ENCODE data around the gene ACVR1. TPM values are rescaled to one million over a fixed set of nuclear protein-coding genes. Genes with fewer than 3 reads are reported as not detected.

Gene ACVR1
- total RNA-seq, 1 experiment from 2014 or later: 27.6 TPM

DNA sequence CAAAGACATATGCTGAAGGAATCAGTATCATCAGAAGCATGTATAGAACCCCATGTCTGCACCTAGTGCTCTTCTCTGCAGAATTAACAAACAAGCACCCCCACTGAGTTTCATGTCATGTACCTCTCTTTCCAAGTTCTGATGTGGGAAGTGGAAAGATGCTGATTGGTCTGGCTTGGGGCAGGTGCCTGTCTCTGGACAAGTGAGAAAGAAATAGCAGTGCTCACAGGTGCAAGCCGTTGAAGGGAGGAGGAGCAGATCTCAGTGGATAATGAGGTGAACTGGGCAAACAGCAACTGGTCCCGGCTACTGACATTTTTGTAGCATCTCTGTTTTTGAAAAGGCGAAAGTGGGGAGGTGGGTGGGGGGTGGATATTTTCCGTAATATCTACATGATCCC, 17.5 kb upstream of the ACVR1 start:
- H3K9me3 ChIP-seq (ENCODE audit: control insufficient read depth, insufficient read depth, low read depth, low read length): no peaks in the 10 kb centered on the region
- BruUV-seq (replicated peaks): no TSS peak

DNA sequence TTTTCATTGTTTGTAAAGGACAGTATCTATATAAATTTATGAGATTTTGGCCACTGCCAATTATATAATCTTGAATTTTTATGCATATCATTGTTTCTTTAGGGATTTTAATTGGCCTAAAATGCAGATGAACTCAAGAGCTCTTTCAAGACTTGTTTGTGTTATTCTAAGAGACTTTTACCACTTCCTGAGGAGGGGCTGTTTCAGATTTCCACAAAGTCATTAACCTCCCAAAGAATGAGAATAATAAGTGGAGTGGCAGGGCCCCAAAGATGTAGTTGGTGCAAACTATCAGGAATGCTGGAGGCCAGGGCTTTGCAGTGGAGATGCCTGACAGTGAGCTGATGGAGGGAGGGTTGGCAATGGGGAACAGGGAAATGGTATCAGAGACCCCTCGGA, 15.5 kb upstream of the ACVR1 start:
- DNase-seq (ENCODE audit: low read depth, low spot score) (no peak), ATAC-seq (no peak)
- no peak for TF ChIP-seq POLR2AphosphoS5 (IDR thresholded peaks at IDR 0.05; ENCODE audit: low read depth, low read length)
- intact Hi-C loops (cut with micrococcal nuclease; ENCODE audit: unreplicated experiment) (no loop called here), in situ Hi-C loops (cut with HindIII; ENCODE audit: low pct_unique_long_range_greater_than_20kb, low sequenced_read_pairs) (no loop called here)
- H3K9me3 ChIP-seq (ENCODE audit: control insufficient read depth, insufficient read depth, low read depth, low read length): no peaks in the 10 kb centered on the region
- H3K4me3 ChIP-seq (ENCODE audit: low read depth in 2 of 2, low read length in 2 of 2): no peak overlapping the region
- no peaks in the 10 kb centered on the region for H3K27me3 ChIP-seq (ENCODE audit: control insufficient read depth, insufficient read depth, low read length)
- H3K27ac ChIP-seq (ENCODE audit: low read length): no peak overlapping the region
- BruUV-seq (replicated peaks): no TSS peak
- H3K4me1 ChIP-seq (ENCODE audit: control insufficient read depth, insufficient read depth, low read length): no peaks in the 10 kb centered on the region
- H3K36me3 ChIP-seq (ENCODE audit: control insufficient read depth, insufficient read depth, low read length): no peaks in the 10 kb centered on the region
- ChIA-PET POLR2A (no interaction called here), CTCF (interaction anchor here (0.6 kb wide), 1 partner anchor 15 kb away, joined by 3 read pairs; the partner anchor contains the start of gene ACVR1)

More for the DNA sequence above, 17.5 kb upstream of the ACVR1 start:
- intact Hi-C loops (cut with micrococcal nuclease; ENCODE audit: unreplicated experiment): no loop called here
- ChIA-PET CTCF (no interaction called here), POLR2A (no interaction called here)
- in situ Hi-C loops (cut with HindIII; ENCODE audit: low pct_unique_long_range_greater_than_20kb, low sequenced_read_pairs): no loop called here
- TF ChIP-seq TCF7L2 (IDR thresholded peaks at IDR 0.05; ENCODE audit: low read depth, low read length) (no peak), SIN3A (IDR thresholded peaks at IDR 0.05; ENCODE audit: borderline replicate concordance, insufficient read depth, low read depth, low read length) (no peak), POLR2AphosphoS5 (IDR thresholded peaks at IDR 0.05; ENCODE audit: low read depth, low read length) (no peak)
- TF ChIP-seq, protein P1, sequence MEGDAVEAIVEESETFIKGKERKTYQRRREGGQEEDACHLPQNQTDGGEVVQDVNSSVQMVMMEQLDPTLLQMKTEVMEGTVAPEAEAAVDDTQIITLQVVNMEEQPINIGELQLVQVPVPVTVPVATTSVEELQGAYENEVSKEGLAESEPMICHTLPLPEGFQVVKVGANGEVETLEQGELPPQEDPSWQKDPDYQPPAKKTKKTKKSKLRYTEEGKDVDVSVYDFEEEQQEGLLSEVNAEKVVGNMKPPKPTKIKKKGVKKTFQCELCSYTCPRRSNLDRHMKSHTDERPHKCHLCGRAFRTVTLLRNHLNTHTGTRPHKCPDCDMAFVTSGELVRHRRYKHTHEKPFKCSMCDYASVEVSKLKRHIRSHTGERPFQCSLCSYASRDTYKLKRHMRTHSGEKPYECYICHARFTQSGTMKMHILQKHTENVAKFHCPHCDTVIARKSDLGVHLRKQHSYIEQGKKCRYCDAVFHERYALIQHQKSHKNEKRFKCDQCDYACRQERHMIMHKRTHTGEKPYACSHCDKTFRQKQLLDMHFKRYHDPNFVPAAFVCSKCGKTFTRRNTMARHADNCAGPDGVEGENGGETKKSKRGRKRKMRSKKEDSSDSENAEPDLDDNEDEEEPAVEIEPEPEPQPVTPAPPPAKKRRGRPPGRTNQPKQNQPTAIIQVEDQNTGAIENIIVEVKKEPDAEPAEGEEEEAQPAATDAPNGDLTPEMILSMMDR (IDR thresholded peaks at IDR 0.05): no peak
- TF ChIP-seq, protein P2, sequence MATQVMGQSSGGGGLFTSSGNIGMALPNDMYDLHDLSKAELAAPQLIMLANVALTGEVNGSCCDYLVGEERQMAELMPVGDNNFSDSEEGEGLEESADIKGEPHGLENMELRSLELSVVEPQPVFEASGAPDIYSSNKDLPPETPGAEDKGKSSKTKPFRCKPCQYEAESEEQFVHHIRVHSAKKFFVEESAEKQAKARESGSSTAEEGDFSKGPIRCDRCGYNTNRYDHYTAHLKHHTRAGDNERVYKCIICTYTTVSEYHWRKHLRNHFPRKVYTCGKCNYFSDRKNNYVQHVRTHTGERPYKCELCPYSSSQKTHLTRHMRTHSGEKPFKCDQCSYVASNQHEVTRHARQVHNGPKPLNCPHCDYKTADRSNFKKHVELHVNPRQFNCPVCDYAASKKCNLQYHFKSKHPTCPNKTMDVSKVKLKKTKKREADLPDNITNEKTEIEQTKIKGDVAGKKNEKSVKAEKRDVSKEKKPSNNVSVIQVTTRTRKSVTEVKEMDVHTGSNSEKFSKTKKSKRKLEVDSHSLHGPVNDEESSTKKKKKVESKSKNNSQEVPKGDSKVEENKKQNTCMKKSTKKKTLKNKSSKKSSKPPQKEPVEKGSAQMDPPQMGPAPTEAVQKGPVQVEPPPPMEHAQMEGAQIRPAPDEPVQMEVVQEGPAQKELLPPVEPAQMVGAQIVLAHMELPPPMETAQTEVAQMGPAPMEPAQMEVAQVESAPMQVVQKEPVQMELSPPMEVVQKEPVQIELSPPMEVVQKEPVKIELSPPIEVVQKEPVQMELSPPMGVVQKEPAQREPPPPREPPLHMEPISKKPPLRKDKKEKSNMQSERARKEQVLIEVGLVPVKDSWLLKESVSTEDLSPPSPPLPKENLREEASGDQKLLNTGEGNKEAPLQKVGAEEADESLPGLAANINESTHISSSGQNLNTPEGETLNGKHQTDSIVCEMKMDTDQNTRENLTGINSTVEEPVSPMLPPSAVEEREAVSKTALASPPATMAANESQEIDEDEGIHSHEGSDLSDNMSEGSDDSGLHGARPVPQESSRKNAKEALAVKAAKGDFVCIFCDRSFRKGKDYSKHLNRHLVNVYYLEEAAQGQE (IDR thresholded peaks at IDR 0.05; ENCODE audit: insufficient read depth in 1 of 2, low read depth in 2 of 2, low read length in 1 of 2): no peak
- DNase-seq (ENCODE audit: low read depth, low spot score): no peak
- Histone ChIP-seq H3K36me3 (ENCODE audit: control insufficient read depth, insufficient read depth, low read length) (no peaks in the 10 kb centered on the region), H3K27ac (ENCODE audit: low read length) (no peak overlapping the region), H3K4me3 (ENCODE audit: low read depth in 2 of 2, low read length in 2 of 2) (no peak overlapping the region), H3K4me1 (ENCODE audit: control insufficient read depth, insufficient read depth, low read length) (no peaks in the 10 kb centered on the region), H3K27me3 (ENCODE audit: control insufficient read depth, insufficient read depth, low read length) (no peaks in the 10 kb centered on the region)
- no peak for ATAC-seq

DNA sequence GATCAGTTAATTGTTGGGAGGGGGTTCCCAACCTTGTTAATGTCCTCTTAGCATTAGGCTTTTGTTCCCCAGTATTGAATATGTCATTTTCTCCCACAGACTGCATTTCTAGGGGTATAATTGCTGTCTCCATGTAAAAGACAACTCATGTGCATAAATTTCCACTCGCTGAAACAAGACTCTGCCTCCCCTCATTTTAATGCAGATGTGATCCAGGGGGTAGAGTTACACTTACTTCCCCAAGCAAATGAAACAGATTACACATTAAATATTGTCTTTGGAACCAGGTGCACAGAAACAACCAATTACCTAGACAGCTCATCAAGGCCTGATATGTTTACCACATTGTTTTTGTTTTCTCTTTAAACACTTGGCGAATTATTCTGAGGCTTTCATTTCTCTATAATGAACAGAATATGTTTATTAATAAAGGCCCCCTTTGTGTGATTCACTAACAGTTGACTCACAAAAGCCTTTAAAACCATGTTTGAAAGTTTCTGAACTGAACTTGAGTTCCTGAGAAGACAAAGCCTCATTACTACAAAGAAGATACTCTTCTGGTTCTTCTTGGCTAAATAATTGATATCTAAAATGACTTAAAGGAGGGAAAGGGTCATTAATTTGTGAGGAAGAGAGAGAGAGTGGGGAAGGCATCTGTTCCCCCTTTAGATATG, 15.0 kb upstream of the ACVR1 start:
- ChIA-PET POLR2A (no interaction called here), CTCF (interaction anchor here (0.6 kb wide), 1 partner anchor 15 kb away, joined by 3 read pairs; the partner anchor contains the start of gene ACVR1)
- intact Hi-C loops (cut with micrococcal nuclease; ENCODE audit: unreplicated experiment) (no loop called here), in situ Hi-C loops (cut with HindIII; ENCODE audit: low pct_unique_long_range_greater_than_20kb, low sequenced_read_pairs) (no loop called here)
- no peaks in the 10 kb centered on the region for H3K9me3 ChIP-seq (ENCODE audit: control insufficient read depth, insufficient read depth, low read depth, low read length)
- H3K27me3 ChIP-seq (ENCODE audit: control insufficient read depth, insufficient read depth, low read length): no peaks in the 10 kb centered on the region
- H3K4me1 ChIP-seq (ENCODE audit: control insufficient read depth, insufficient read depth, low read length): no peaks in the 10 kb centered on the region
- no TSS peak for BruUV-seq (replicated peaks)
- DNase-seq (ENCODE audit: low read depth, low spot score) (no peak), ATAC-seq (no peak)
- TF ChIP-seq, protein P2 (IDR thresholded peaks at IDR 0.05; ENCODE audit: insufficient read depth in 1 of 2, low read depth in 2 of 2, low read length in 1 of 2): no peak
- no peak for TF ChIP-seq POLR2AphosphoS5 (IDR thresholded peaks at IDR 0.05; ENCODE audit: low read depth, low read length)
- TF ChIP-seq, protein P1 (IDR thresholded peaks at IDR 0.05): no peak
- TF ChIP-seq SIN3A (IDR thresholded peaks at IDR 0.05; ENCODE audit: borderline replicate concordance, insufficient read depth, low read depth, low read length): no peak
- TF ChIP-seq TCF7L2 (IDR thresholded peaks at IDR 0.05; ENCODE audit: low read depth, low read length): no peak
- no peak overlapping the region for H3K4me3 ChIP-seq (ENCODE audit: low read depth in 2 of 2, low read length in 2 of 2)
- H3K27ac ChIP-seq (ENCODE audit: low read length): no peak overlapping the region
- no peaks in the 10 kb centered on the region for H3K36me3 ChIP-seq (ENCODE audit: control insufficient read depth, insufficient read depth, low read length)

All from Panc1 (cell line).